Epithelial cell of proximal tubule (primary cell): Measurements from ENCODE around the gene DACH1. TPM values are rescaled to one million over a fixed set of nuclear protein-coding genes. Genes with fewer than 3 reads are reported as not detected.

Experiments used
- DNase-seq: peaks from one replicate; pipeline ENCODE4 v3.0.0-alpha.2; 2011; ENCODE audit warnings: low read depth
- H3K4me3 ChIP-seq: 2 replicates; pipeline ENCODE4 v1.5.1; 2011; ENCODE audit warnings: low read depth, mild to moderate bottlenecking, low read length
- CTCF ChIP-seq: conservative IDR thresholded peaks from 2 replicates; pipeline ENCODE4 v1.5.1; 2012; ENCODE audit warnings: low read depth, mild to moderate bottlenecking, low read length
- total RNA-seq: library from RNA; depleted of rRNA; stranded (reverse); fragments of >200 nt; gene quantifications from 2 replicates; pipeline ENCODE4 v1.2.3, GENCODE V29; 2015

Gene DACH1
- total RNA-seq, 1 donor from 2014 or later = 0.86 TPM

GRCh38 chr13:71801781-71802180 lies 65.2 kb downstream of the DACH1 start:
- no peak overlapping the region for H3K4me3 ChIP-seq
- TF ChIP-seq CTCF = no peak
- DNase-seq = no peak

- no peak for DNase-seq
- TF ChIP-seq CTCF = no peak
- H3K4me3 ChIP-seq = no peak overlapping the region
These were observed 65.7 kb downstream of the DACH1 start for GRCh38 chr13:71801165-71801760.

- H3K4me3 ChIP-seq = no peak overlapping the region
- no peak for DNase-seq
- TF ChIP-seq CTCF = no peak
These were observed 67.7 kb downstream of the DACH1 start for GRCh38 chr13:71799324-71799723.

GRCh38 chr13:71798707-71799106 lies 68.3 kb downstream of the DACH1 start:
- no peak overlapping the region for H3K4me3 ChIP-seq
- no peak for DNase-seq
- no peak for TF ChIP-seq CTCF

GRCh38 chr13:71797517-71797916 lies 69.5 kb downstream of the DACH1 start:
- DNase-seq = no peak
- no peak for TF ChIP-seq CTCF
- H3K4me3 ChIP-seq = no peak overlapping the region

GRCh38 chr13:71789693-71790329 lies 77.2 kb downstream of the DACH1 start:
- no peak overlapping the region for H3K4me3 ChIP-seq
- no peak for TF ChIP-seq CTCF
- no peak for DNase-seq

- TF ChIP-seq CTCF = no peak
- DNase-seq = no peak
- no peak overlapping the region for H3K4me3 ChIP-seq
These were observed 78.0 kb downstream of the DACH1 start for GRCh38 chr13:71789037-71789436.
